ENCODE results near the gene AGPS.

- TF ChIP-seq EZH2phosphoT487 (IDR thresholded peaks at IDR 0.05; ENCODE audit: low read depth): no peak
- TF ChIP-seq, protein P1, sequence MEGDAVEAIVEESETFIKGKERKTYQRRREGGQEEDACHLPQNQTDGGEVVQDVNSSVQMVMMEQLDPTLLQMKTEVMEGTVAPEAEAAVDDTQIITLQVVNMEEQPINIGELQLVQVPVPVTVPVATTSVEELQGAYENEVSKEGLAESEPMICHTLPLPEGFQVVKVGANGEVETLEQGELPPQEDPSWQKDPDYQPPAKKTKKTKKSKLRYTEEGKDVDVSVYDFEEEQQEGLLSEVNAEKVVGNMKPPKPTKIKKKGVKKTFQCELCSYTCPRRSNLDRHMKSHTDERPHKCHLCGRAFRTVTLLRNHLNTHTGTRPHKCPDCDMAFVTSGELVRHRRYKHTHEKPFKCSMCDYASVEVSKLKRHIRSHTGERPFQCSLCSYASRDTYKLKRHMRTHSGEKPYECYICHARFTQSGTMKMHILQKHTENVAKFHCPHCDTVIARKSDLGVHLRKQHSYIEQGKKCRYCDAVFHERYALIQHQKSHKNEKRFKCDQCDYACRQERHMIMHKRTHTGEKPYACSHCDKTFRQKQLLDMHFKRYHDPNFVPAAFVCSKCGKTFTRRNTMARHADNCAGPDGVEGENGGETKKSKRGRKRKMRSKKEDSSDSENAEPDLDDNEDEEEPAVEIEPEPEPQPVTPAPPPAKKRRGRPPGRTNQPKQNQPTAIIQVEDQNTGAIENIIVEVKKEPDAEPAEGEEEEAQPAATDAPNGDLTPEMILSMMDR (IDR thresholded peaks at IDR 0.05; ENCODE audit: low read depth, low read length): no peak
Measured at GRCh38 chr2:177592397-177592796, 199.8 kb downstream of the AGPS start.

Measured in OCI-LY3 (cell line).